SK-N-DZ (cell line): ENCODE data around the gene ZBTB44.
"Not testable (repeated sequence)": the region's sequence is repeated elsewhere in the genome, so short reads cannot be mapped to it uniquely, and the experiment has no call there.

Experiments used
- DNase-seq: peaks from one replicate; pipeline ENCODE4 v3.0.0-alpha.2; 2015; ENCODE audit warnings: low spot score

The ZBTB44 gene

GRCh38 chr11:130198292-130198691 is 116.4 kb downstream of the ZBTB44 start:
- DNase-seq: no peak

DNA sequence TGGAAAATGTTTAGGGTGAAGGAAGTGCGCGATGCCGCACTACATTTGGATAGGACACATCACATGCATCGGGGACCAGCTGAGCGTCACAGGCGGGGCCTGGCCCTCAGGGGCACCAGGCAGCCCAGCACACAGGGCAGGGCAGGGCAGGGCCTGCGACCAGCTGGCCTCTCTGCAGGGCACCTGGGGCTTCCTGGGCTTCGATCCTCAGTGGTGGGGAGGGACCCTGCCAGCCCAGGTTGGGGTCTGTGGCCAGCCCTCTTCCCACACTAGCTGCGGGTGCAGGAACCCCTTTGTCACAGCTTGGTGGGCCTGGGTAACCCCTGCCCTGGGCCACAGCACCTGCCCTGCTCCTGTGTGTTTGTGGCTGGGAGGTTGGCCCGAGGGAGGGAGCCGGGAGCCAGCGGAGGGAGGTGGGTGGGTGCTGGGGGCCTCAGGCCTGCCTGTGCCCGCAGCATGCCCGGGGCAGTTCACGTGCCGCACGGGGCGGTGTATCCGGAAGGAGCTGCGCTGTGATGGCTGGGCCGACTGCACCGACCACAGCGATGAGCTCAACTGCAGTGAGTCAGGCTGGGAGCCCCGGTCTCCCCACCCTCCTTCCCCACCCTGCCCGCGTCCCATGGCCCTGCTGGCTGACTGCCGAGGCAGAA is 117.2 kb downstream of the ZBTB44 start:
- DNase-seq: no peak

- DNase-seq: no peak
Observed at GRCh38 chr11:130194241-130195023, 120.3 kb downstream of the ZBTB44 start.

GRCh38 chr11:130193551-130193950 is 121.2 kb downstream of the ZBTB44 start:
- DNase-seq: not testable (repeated sequence)

GRCh38 chr11:130192845-130193267 is 121.9 kb downstream of the ZBTB44 start:
- DNase-seq: no peak

DNA sequence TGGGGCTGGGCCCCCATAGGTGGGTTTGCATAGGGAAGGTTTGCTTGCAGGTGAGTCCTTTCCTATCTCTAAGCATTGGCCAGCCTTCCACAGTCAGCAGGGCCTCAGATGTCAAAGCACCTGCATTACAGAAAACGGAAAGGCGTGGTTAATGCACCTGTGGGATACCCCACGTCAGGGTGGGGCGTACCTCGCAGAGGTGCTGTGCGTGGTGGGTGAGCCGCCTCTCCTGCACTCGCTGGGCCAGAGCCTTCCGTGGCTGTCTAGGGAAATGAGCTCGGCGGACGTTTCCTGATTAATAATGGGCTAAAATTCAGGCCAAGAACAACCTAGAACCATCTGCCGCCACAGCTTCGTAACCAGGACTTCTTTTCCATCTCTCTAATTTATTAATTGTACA is 122.8 kb downstream of the ZBTB44 start:
- DNase-seq: no peak

DNA sequence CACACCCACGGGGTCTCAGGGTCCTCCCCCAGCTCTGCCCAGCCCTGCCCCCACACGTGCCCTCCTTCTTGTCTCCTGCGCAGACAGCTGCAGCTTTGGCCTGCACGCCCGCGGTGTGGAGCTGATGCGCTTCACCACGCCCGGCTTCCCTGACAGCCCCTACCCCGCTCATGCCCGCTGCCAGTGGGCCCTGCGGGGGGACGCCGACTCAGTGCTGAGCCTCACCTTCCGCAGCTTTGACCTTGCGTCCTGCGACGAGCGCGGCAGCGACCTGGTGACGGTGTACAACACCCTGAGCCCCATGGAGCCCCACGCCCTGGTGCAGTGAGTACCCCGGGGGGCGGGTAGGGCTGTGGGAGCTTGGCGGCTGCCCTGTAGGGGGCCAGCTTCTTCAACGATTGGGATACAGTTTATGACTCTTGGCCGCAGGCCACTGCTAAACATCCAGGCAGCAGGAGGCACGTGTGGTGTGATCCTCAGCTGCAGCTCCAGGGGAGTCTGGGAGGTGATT is 124.3 kb downstream of the ZBTB44 start:
- no peak for DNase-seq

- no peak for DNase-seq
Observed at GRCh38 chr11:130189492-130190210, 125.1 kb downstream of the ZBTB44 start.

DNA sequence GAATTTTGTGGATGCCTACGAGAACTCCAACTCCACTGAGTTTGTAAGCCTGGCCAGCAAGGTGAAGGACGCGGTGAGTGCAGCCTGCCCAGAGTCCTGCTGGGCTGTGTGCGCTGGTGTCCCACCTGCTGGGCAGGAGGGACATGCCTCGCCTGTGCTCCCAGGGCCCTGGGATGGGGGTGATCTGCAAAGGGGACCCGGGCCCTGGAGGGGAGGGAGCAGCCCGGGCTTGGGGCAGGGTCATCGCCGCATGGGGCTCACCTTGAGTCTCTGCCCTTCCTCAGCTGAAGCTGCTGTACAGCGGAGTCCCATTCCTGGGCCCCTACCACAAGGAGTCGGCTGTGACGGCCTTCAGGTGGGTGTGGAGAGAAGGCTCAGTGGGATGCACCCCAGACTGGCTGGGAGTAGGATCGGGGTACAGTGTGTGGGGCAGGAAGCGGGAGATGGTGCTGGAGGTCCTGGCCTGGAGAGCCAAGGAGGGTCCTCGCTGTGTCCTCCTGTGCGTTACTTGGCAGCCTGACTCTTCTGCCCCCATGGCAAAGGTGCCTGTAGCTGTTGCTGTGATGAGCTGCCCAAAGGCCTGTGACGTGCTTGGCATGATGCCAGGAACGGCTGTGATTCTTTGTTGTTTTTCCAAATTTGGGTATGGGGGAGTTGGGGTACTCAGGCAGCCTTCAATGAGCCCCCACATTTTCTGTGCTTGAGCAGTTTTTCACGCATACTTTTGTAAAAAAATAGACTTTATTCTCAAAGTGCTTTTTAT is 126.0 kb downstream of the ZBTB44 start:
- DNase-seq: no peak

- no peak for DNase-seq
Observed at GRCh38 chr11:130188047-130188446, 126.7 kb downstream of the ZBTB44 start.

- no peak for DNase-seq
Observed at GRCh38 chr11:130187096-130187495, 127.6 kb downstream of the ZBTB44 start.

DNA sequence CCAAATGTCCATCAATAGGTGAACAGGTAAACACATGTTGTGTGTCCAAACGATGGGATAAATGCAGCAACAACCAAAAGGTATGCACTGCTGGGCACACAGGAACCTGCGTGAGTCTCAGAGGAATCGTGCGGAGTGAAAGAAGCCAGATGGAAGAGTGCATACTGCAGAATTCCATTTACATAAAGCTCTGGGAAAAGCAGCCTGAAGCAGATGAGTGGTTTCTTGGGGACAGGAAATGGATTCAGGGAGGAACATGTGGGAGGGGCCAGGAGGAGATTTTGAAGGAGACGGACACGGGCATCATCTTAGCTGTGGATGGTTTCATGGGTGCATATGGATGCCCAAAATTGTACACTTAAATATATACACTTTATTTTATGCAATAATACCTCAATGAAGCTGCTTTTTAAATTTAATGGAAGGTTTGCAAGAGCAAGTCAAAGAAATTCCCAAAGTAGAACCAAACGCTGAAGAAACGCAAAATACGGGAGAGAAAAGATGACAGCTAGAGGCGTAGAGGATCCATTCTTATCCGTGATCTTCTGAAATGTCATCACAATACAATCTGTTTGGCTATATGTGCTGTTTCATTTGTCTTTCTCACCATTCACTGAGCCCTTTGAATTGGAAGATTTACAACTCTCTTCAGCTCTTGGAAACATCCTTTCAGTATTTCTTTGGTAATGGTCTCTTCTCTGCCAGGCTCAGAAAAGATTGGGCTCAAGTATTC is 130.7 kb downstream of the ZBTB44 start:
- no peak for DNase-seq

DNA sequence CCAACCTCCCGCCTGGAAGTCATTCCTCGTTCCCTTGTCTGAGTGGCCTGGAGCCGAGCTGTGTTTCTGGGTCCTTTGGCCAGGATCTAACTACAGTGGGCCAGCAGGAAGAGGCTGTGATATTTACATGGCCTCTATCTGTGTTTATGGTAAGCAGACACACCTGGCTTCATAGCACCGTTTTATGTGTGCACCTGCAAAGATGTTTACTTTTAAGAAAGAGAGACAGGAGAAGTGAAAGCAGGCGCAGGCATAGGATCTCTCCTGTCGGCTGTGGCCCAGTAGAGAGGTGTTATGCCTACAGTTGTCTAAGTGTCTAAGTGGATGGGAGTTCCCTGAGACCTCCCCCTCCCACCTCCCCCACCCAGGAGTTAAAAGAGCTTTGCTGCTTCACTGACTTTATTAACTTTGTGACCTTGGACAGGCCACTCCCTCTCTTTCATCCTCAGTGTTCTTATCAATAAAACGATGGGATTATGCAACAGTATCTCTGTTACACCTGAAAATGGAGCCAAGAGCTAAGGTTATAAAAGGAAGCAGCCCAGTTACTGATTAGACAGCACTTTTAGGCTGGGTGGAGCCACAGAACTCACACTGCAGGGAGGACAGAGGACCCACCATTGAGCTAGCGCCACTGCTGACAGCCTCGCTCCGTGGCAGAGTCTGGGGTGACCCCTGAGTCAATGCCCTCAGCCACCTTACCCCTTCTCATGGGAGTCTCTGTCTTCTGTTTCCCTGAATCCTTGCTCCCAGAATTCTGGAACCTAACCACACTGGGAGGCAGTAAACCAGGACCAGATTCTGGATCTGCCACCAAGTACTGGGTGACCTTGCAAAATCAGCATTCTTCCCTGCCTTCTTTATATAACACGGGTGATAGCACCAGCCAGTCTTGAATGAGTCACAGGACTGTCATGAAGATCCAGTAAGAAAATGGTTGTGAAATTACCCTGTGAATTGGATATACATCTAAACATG is 133.1 kb downstream of the ZBTB44 start:
- DNase-seq: no peak

DNA sequence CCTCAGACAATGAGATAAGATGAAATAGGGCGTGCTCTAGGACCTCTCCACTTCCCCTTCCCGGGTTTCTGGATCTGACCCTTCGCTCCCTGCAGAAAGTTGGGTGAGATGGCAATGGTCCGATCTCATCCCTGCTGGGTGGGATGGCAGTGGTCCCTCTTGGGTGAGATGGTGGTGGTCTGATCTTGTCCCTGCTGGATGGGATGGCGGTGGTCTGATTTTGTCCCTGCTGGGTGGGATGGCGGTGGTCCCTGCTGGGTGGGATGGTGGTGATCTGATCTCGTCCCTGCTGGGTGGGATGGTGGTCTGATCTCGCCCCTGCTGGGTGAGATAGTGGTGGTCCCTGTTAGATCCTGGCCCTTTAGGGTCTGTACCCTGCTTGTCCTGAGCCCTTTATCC is 133.8 kb downstream of the ZBTB44 start:
- DNase-seq: no peak

DNA sequence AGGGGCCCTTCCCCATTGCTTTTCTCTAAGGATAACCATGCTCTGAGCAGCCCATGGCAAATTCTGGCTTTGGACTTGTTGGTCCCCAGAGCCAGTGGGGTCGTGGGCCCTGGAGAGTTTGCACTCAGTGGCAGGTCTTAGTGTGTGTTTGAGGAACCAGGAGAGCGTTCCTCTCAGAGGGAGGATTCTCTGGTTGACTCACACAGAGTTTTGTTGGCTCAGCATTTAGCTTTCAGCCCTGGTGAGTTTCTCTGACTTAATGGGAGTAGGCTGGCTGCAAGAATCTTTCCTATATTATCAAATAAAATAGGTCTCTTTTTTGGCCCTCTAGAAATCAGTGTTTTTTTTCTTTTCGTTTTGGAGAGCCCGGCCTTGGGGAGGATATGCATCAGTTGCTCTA is 134.2 kb downstream of the ZBTB44 start:
- no peak for DNase-seq

GRCh38 chr11:130179396-130180306 is 135.1 kb downstream of the ZBTB44 start:
- DNase-seq: no peak

GRCh38 chr11:130178441-130179339 is 136.0 kb downstream of the ZBTB44 start:
- DNase-seq: no peak

DNA sequence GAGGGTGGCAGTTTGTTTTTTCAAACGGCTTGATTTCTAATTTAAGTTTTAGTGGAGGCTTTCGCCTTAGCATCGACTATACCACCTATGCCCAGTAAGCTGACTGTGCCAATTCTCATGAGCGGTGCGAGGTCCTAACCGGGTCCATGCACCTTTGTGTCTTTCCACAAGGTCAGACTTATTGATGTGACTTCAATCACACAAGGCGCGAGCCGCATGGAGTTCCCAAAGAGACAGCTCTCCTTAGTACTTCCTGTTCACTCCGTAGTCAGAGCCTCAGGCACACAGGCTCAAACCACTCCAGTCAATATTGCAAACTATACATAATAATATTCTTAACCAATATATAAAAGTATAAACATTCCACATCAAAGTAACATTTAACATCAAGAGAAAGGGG is 136.9 kb downstream of the ZBTB44 start:
- no peak for DNase-seq
